WI38 (cell line): Measurements from ENCODE around the gene MYO1E.
A peak's percentile ranks its signal among the peaks of the same experiment; 100 is the strongest.

ENCODE experiments used
- H3K4me3 ChIP-seq: 2 replicates; pipeline ENCODE4 v1.5.1; 2011; ENCODE audit warnings: low read depth, mild to moderate bottlenecking, control low read depth, low read length
- CTCF ChIP-seq: IDR thresholded peaks from 2 replicates; pipeline ENCODE4 v1.5.1; 2012; ENCODE audit warnings: low read depth, mild to moderate bottlenecking, control low read depth, low read length

Gene MYO1E

DNA sequence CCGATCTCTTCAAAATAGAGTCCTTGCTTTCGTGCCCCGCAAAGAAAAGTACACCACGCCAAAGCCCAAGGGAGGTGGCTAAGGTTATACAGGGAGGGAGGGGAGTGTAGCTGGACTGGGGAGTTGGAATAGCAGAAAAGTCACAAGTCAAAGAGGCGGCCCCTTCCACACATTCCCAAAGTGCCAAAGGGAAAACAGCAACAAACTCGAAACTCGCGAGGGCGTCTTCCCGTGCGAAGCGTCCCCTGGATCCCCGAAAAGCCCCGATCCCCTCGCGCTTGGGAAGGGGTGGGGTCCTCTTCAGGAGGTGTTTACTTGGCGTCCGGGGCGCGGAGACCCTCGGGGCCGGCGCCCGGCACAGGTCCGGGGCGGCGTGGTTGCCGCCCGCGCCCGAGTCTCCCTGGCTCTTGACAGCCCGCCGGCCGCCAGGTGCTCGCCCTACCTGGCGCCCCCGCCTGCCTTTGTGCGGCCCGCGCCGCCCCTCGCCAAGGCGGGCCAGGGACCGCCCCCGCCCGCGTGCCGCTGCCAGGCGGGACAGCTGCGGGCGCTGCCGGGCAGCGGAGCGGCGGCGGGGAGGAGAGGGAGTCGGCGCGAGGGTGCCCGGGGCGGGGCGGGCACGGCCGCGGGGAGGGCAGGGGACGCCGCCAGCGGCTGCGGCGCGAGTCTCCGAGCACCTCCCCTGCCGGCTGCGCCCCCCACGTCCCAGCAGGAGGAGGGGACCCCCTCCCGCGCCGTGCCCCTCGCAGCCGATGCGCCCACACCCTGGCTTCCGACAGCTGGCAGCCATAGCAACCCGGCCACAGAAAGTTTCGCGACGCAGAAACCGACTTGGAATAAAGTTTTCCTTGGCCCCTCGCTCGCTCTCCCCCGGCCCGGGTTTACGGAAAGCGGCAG is 966 bp downstream of the MYO1E start:
- TF ChIP-seq CTCF, result no peak
- H3K4me3 ChIP-seq, result peak overlapping the region; percentile 93

DNA sequence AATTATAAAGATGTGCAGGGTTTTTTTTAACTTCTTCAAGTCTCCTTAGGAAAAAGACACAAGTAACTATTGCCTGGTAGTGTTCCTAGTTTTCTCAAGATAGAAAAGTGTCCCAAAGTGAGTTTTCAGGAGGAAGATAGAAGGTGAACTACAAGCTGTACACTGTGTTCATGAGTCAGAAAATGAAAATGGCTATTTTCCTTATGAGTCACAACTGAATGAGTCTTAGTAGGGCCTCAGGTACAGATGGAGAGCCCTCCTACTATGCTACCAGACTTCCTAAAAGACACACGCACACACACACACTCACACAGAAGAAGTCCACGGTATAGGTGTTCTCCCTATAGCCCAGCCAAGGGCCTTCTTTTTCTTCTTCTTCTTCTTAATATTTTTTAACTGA is 3.1 kb downstream of the MYO1E start:
- no peak for TF ChIP-seq CTCF
- no peak overlapping the region for H3K4me3 ChIP-seq

DNA sequence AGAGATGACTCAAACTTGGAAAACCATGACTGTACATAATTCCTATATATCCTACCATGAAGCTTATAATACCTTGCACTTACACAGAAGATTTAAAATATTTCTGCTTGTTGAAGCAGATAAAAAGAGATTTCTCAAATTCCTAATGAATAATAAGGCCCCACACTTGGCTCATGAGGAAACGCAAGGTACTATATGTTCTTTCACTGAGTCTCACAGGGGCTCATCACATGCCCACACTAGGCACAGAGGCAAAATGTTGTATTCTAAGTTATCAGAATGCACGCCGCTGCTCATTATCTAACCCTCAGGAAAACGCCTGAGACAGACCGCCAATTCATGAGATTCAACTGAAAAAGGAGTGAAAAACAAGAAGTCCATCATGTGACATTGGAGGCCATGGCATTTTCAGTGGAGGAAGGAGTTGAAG is 5.6 kb downstream of the MYO1E start:
- no peak for TF ChIP-seq CTCF
- no peak overlapping the region for H3K4me3 ChIP-seq

DNA sequence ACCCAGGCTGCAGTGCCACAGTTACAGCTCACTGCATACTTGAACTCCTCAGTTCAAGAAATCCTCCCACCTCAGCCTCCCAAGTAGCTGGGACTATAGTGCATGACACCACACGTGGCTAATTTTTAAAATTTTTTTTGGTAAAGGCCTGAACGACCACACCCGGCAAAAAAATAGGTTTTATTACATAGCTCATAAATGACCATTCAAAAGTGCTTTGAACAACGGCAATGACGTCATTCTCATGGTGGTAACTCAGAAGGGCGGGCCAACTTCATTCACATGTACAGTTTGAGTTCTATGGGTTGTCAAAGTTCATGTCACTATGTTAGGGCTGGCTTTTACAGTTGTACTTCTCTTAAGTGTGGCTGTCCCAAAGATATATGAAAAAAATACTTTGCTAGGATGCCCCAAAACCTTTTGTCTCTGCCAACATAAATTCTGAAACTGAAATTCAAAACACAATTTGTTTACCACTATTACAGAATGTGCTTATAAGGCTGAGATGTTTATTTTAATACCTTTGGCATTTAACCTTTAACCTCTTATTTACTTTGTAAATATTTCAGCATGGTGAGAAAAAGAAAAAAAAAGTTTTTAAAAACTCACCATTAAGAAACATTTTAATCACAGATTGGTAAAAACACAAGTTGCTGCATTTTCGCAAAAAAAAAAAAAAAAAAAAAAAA is 6.2 kb downstream of the MYO1E start:
- no peak overlapping the region for H3K4me3 ChIP-seq
- TF ChIP-seq CTCF, result no peak

GRCh38 chr15:59364248-59364647 is 8.4 kb downstream of the MYO1E start:
- no peak overlapping the region for H3K4me3 ChIP-seq
- TF ChIP-seq CTCF, result no peak

- no peak overlapping the region for H3K4me3 ChIP-seq
- no peak for TF ChIP-seq CTCF
Measured at GRCh38 chr15:59362331-59362730, 10.3 kb downstream of the MYO1E start.

- no peak for TF ChIP-seq CTCF
- H3K4me3 ChIP-seq, result no peak overlapping the region
Measured at GRCh38 chr15:59360896-59361295, 11.8 kb downstream of the MYO1E start.
